SHP77 (cell line): ENCODE results near the gene MYO6.

ENCODE experiments used
- DNase-seq, 2 experiments: peaks; one replicate each; lab custom pipeline; 2025; lab: John Stamatoyannopoulos, UW

Gene MYO6

DNA sequence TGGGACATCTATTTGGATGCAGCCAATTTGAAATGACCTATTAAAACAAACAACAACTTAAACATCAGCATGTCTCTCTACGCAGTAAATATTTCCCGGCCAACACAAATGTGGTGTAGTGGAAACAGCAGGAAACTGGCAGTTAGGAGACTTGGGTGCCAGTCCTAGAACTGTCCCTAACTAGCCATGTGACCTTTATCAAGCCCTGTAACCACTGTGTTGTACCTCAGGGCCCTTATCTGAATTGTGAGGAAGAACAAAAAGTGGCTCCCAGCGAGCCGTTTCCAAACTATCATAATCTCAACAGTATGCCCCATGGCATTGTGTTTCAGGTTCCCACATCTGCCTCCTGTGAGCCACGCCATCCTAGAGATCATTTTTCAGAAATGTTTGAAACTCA lies 198.9 kb downstream of the MYO6 start:
- DNase-seq = no peak

GRCh38 chr6:75952128-75952527 lies 203.1 kb downstream of the MYO6 start:
- DNase-seq = no peak

- no peak for DNase-seq
These were observed 214.5 kb downstream of the MYO6 start for GRCh38 chr6:75963569-75963968.

DNA sequence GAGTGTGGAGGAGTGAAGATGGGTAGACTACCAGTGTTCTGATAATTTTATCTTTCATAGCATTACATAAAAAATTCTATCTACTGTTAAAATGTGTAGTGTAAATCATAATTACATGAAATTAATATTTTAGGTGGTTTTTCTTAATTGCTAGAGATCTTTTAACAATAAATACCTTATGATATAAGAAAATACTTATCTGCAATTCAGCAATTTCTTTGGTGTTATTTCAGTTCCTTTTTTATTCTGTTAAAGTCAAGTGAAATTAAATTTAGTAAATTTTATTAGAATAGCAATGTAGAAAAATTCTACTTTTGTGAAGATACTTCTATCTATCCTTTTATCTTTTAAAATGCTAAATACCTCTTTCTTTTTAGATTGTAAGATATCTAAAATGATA lies 219.1 kb downstream of the MYO6 start:
- no peak for DNase-seq
